Omental fat pad (tissue), 4 donors: ENCODE data around the gene PRKCE. TPM values are rescaled to one million over a fixed set of nuclear protein-coding genes. Genes with fewer than 3 reads are reported as not detected.

ENCODE experiments used
- ATAC-seq: fragments of 150-250 bp; one replicate; pipeline ENCODE4 v1.9.1; 2016; ENCODE audit warnings: mild to moderate bottlenecking, moderate library complexity; ENCODE audit not compliant: low FRiP score
- DNase-seq: peaks from one replicate; pipeline ENCODE4 v3.0.0-alpha.2; 2019; ENCODE audit warnings: low spot score
- total RNA-seq, 4 donors: library from RNA; depleted of rRNA; stranded (reverse); fragments of >200 nt; gene quantifications; one replicate each; pipeline ENCODE4 v1.1.0, GENCODE V29; 2016
- TF ChIP-seq, protein P1 (sequence below), 3 donors: fragments of 450-650 bp; IDR thresholded peaks; one replicate each; pipeline ENCODE4 v1.5.1; 2016 to 2017; ENCODE audit warnings: antibody characterized with exemption in 3 of 3, mild to moderate bottlenecking in 3 of 3, moderate library complexity in 2 of 3

The PRKCE gene
- total RNA-seq, 4 donors from 2014 or later: 8.8 to 24.3 (median 14.0) TPM

DNA sequence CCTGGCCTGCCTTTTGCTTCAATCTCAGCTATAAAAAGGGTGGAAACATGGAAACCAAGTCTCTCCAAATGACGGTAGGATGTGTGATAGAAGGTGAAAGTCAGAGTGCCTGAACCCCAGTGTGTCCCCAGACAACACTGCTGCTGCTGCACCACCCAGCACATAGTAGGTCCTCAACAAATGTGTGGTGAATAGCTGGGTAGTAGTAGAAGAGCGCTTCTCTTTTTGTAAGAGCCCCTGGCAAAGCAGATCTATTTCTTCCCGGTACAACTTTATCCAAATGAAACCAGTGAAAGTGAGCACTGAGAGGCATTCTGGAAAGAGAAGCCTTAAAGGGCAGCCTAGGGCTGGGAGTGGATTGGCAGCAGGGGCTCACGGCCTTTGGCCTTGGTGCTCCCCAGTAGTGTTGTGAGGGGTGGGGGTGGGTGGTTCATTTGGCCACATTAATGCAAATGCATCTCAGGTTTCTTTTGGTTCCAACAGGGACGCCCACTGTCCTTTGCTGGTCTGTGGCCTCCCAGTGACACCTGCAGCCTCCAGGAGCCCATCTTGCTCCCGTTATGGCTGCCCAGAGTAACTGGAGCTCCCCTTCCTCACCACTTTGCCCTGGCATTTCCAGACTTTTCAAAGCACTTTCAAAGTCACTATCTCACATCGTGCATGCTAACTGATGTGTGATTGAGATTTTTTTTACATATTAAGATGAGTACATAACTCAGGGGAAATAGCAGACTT, 341.4 kb downstream of the PRKCE start:
- ATAC-seq (no peak), DNase-seq (no peak)
- TF ChIP-seq, protein P1, sequence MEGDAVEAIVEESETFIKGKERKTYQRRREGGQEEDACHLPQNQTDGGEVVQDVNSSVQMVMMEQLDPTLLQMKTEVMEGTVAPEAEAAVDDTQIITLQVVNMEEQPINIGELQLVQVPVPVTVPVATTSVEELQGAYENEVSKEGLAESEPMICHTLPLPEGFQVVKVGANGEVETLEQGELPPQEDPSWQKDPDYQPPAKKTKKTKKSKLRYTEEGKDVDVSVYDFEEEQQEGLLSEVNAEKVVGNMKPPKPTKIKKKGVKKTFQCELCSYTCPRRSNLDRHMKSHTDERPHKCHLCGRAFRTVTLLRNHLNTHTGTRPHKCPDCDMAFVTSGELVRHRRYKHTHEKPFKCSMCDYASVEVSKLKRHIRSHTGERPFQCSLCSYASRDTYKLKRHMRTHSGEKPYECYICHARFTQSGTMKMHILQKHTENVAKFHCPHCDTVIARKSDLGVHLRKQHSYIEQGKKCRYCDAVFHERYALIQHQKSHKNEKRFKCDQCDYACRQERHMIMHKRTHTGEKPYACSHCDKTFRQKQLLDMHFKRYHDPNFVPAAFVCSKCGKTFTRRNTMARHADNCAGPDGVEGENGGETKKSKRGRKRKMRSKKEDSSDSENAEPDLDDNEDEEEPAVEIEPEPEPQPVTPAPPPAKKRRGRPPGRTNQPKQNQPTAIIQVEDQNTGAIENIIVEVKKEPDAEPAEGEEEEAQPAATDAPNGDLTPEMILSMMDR (IDR thresholded peaks at IDR 0.05): no peak

DNA sequence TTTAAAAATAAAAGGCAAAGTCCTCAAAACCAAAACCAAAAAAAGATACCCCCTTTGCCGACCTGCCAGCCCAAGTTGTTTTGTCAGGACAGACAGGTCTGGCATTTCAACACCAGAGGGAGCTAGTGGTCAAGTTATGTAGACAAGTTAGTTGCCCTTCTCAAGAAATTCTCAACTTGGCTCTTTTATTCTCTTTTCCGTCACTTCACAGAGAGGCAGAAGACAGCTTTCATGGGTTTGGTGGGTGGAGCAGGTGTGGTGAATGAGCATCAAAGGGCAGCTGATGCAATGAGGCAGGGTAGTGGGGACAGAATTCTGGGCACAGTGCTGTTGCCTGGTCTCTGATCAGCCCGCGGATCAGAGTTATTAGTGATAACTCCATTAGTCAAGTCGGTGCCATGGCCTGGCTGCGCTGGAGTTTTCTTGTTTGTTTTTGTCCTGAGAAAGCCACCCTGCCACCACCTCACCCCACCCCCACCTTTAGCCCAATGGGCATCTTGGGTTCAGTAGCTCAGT, 342.1 kb downstream of the PRKCE start:
- TF ChIP-seq, protein P1 (IDR thresholded peaks at IDR 0.05): no peak
- DNase-seq (peak; percentile 50), ATAC-seq (peak; percentile 42)

DNA sequence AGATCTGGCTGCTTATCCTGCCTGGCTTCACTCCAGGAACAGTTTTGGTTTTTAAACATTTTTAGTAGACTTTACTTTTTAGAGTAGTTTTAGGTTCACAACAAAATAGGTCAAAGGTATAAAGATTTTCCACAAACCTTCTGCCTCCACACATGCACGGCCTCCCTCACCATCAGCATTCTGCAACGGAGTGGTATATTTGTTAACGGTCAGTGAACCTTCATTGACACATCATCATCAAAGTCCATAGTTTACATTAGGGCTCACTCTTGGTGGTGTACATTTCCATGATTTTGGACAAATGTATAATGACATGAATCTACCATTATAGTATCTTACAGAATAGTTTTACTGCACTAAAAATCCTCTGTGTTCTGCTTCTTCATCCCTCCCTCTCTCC, 342.6 kb downstream of the PRKCE start:
- DNase-seq: no peak
- no peak for ATAC-seq

DNA sequence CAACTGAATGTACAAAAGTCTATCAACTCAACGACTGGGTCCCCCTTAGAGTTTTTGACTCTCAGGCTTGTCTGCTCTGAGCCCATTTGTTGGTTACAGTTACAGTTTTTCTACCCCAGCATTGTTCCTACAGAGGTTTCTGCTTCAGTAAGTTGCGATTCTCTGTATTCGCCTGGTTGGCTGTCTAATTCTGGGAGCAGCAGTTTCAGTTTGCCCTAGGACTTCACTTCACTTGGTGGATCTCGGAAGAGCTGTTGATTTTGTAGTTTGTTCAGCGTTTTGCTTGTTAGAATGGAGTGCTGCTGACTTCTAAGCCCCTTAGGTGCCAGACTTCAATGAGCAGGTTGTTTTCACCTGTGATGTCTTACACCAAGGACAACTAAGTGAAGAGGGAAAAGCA, 349.2 kb downstream of the PRKCE start:
- TF ChIP-seq, protein P1 (IDR thresholded peaks at IDR 0.05): no peak
- no peak for DNase-seq
- no peak for ATAC-seq

More for the DNA sequence above, 342.6 kb downstream of the PRKCE start:
- TF ChIP-seq, protein P1 (IDR thresholded peaks at IDR 0.05): no peak

DNA sequence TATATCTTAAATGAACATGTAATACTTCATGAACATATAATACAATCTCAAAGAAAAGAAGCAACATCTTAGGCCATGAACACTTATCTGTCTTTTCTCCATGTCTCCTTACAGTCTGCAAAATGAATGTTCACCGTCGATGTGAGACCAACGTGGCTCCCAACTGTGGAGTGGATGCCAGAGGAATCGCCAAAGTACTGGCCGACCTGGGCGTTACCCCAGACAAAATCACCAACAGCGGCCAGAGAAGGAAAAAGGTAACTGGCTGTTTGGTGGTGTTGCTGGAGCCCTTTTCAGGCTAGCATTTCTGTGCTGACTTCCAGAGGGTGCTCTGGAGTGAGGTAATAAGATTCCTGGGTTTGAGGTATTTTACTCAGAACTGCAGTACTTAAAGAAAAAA, 349.8 kb downstream of the PRKCE start:
- no peak for DNase-seq
- ATAC-seq: no peak
- TF ChIP-seq, protein P1 (IDR thresholded peaks at IDR 0.05): no peak

DNA sequence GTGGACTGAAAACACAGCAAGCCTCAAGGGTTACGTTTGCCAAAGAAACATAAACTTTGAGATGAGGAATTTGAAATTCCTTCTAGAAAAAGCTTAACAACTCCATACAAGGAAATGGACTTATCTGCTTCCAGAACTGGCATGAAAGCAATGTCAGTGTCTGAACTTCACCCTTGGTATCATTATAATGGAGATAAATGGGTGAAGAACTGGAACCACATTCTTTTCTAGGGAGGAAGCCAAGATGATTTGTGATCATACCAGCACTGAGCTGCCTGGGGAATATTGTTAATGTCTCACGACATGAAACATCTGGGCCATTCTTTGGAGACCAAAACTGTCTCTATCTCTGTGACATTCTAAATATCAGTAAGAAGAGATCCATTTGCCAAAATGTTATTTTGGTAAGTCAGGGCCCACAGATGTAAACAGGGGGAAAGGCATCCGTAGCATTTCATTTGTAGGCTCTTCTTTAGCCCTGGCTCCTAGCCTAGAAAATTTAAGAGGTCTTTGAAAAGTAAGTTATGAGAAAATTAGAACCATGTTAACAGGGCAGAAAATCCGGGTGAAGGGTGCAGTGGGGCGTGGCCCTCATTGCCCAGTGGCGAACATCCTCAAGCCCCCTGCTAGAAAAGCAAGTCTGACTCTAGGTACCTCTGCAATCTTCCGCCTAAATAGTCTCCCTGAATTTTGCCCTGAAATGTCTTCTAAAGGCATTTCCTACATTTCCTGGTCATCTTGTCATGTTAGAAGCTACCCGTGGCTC, 350.4 kb downstream of the PRKCE start:
- peak; percentile 26 for ATAC-seq
- DNase-seq: no peak
- TF ChIP-seq, protein P1 (IDR thresholded peaks at IDR 0.05): no peak
